Measurements from ENCODE around the gene PCNX2. TPM values are rescaled to one million over a fixed set of nuclear protein-coding genes. Genes with fewer than 3 reads are reported as not detected.
A peak's percentile ranks its signal among the peaks of the same experiment; 100 is the strongest.

The PCNX2 gene
- total and polyA plus RNA-seq, 2 donors (not counting 1 experiment from before 2014, with no cell fraction given) = 13.0 to 37.8 TPM

GRCh38 chr1:233299450-233299849 lies 3.9 kb upstream of the PCNX2 start:
- Histone ChIP-seq H3K79me2 (ENCODE audit: control insufficient read depth, insufficient read depth, low read length) (peaks cover 9% of the 10 kb centered on the region), H3K9me3 (ENCODE audit: control insufficient read depth, insufficient read depth, low read depth, low read length) (no peaks in the 10 kb centered on the region), H2AFZ (ENCODE audit: low read length) (no peak overlapping the region), H3K27ac (ENCODE audit: insufficient read depth, low read length) (no peak overlapping the region), H3K27me3 (ENCODE audit: control insufficient read depth, insufficient read depth, low read length) (no peaks in the 10 kb centered on the region), H3K4me2 (ENCODE audit: extremely low read depth, insufficient read depth, low read length) (no peak overlapping the region), H3K9ac (ENCODE audit: insufficient read depth, low read length) (no peak overlapping the region), H4K20me1 (ENCODE audit: control insufficient read depth, extremely low read depth, insufficient read depth, low read length) (no peaks in the 10 kb centered on the region), H3K4me1 (ENCODE audit: control insufficient read depth, extremely low read depth, insufficient read depth, low read length) (no peaks in the 10 kb centered on the region), H3K36me3 (ENCODE audit: control insufficient read depth, insufficient read depth, low read length) (no peaks in the 10 kb centered on the region), H3K4me3 (replicated peaks in 1 of 4; ENCODE audit: control extremely low read depth in 1 of 4, insufficient read depth in 1 of 4, low read depth in 3 of 4, low read length in 4 of 4) (no peak overlapping the region)
- TF ChIP-seq EZH2 (IDR thresholded peaks at IDR 0.05; ENCODE audit: low read length, missing control alignments) (no peak), CTCF (conservative IDR thresholded peaks at IDR 0.05 in 1 of 2, IDR thresholded peaks at IDR 0.05 in 1 of 2; ENCODE audit: low read depth in 1 of 2, low read length in 2 of 2) (no peak)
- no peak for DNase-seq (ENCODE audit: low read depth in 2 of 2)

GRCh38 chr1:233295975-233296322 lies 424 bp upstream of the PCNX2 start:
- peak overlapping the region; percentile 9 for H3K4me2 ChIP-seq (ENCODE audit: extremely low read depth, insufficient read depth, low read length)
- H4K20me1 ChIP-seq (ENCODE audit: control insufficient read depth, extremely low read depth, insufficient read depth, low read length) = no peaks in the 10 kb centered on the region
- no peak for DNase-seq (ENCODE audit: low read depth in 2 of 2)
- peak overlapping the region; percentile 65 to 94 (median 88) for H3K4me3 ChIP-seq (replicated peaks in 1 of 4; ENCODE audit: control extremely low read depth in 1 of 4, insufficient read depth in 1 of 4, low read depth in 3 of 4, low read length in 4 of 4)
- H3K36me3 ChIP-seq (ENCODE audit: control insufficient read depth, insufficient read depth, low read length) = no peaks in the 10 kb centered on the region
- peaks cover 12% of the 10 kb centered on the region for H3K79me2 ChIP-seq (ENCODE audit: control insufficient read depth, insufficient read depth, low read length)
- peaks cover 2% of the 10 kb centered on the region for H3K4me1 ChIP-seq (ENCODE audit: control insufficient read depth, extremely low read depth, insufficient read depth, low read length)
- no peaks in the 10 kb centered on the region for H3K9me3 ChIP-seq (ENCODE audit: control insufficient read depth, insufficient read depth, low read depth, low read length)
- no peaks in the 10 kb centered on the region for H3K27me3 ChIP-seq (ENCODE audit: control insufficient read depth, insufficient read depth, low read length)
- H2AFZ ChIP-seq (ENCODE audit: low read length) = peak overlapping the region; percentile 8
- no peak overlapping the region for H3K9ac ChIP-seq (ENCODE audit: insufficient read depth, low read length)
- no peak overlapping the region for H3K27ac ChIP-seq (ENCODE audit: insufficient read depth, low read length)
- TF ChIP-seq CTCF (conservative IDR thresholded peaks at IDR 0.05 in 1 of 2, IDR thresholded peaks at IDR 0.05 in 1 of 2; ENCODE audit: low read depth in 1 of 2, low read length in 2 of 2) = no peak
- no peak for TF ChIP-seq EZH2 (IDR thresholded peaks at IDR 0.05; ENCODE audit: low read length, missing control alignments)

GRCh38 chr1:233294913-233295236 lies 650 bp downstream of the PCNX2 start:
- Histone ChIP-seq H3K27ac (ENCODE audit: insufficient read depth, low read length) (peak overlapping the region; percentile 60), H3K4me3 (replicated peaks in 1 of 4; ENCODE audit: control extremely low read depth in 1 of 4, insufficient read depth in 1 of 4, low read depth in 3 of 4, low read length in 4 of 4) (peak overlapping the region; percentile 65 to 94 (median 88)), H3K9ac (ENCODE audit: insufficient read depth, low read length) (peak overlapping the region; percentile 29), H4K20me1 (ENCODE audit: control insufficient read depth, extremely low read depth, insufficient read depth, low read length) (no peaks in the 10 kb centered on the region), H3K36me3 (ENCODE audit: control insufficient read depth, insufficient read depth, low read length) (no peaks in the 10 kb centered on the region), H3K79me2 (ENCODE audit: control insufficient read depth, insufficient read depth, low read length) (peaks cover 16% of the 10 kb centered on the region), H2AFZ (ENCODE audit: low read length) (peak overlapping the region; percentile 86), H3K4me2 (ENCODE audit: extremely low read depth, insufficient read depth, low read length) (peak overlapping the region; percentile 78), H3K4me1 (ENCODE audit: control insufficient read depth, extremely low read depth, insufficient read depth, low read length) (peaks cover 2% of the 10 kb centered on the region), H3K27me3 (ENCODE audit: control insufficient read depth, insufficient read depth, low read length) (no peaks in the 10 kb centered on the region), H3K9me3 (ENCODE audit: control insufficient read depth, insufficient read depth, low read depth, low read length) (no peaks in the 10 kb centered on the region)
- peak; percentile 47 to 84 for DNase-seq (ENCODE audit: low read depth in 2 of 2)
- TF ChIP-seq CTCF (conservative IDR thresholded peaks at IDR 0.05 in 1 of 2, IDR thresholded peaks at IDR 0.05 in 1 of 2; ENCODE audit: low read depth in 1 of 2, low read length in 2 of 2) (no peak), EZH2 (IDR thresholded peaks at IDR 0.05; ENCODE audit: low read length, missing control alignments) (no peak)
